Caco-2 (cell line): ENCODE data around the gene ZNF783. TPM values are rescaled to one million over a fixed set of nuclear protein-coding genes. Genes with fewer than 3 reads are reported as not detected.

Experiments used
- BruUV-seq: library from RNA; stranded (reverse); fragments of 400-500 nt; replicated peaks from 2 replicates; lab custom pipeline; 2021; lab: Mats Ljungman, UMichigan
- CTCF ChIA-PET: fragments of 300-600 bp; sonication (Branson Sonifier 250); formaldehyde crosslinking; loops from one replicate; lab custom pipeline; 2022; ENCODE audit warnings: antibody characterized with exemption; lab: Charles Lee
- POLR2A ChIA-PET: fragments of 300-600 bp; sonication (Branson Sonifier 250); formaldehyde crosslinking; loops from one replicate; lab custom pipeline; 2022; ENCODE audit warnings: antibody characterized with exemption; lab: Charles Lee
- DNase-seq, 2 experiments: peaks; one replicate each; pipeline versions ENCODE4 v3.0.0 to v3.0.0-alpha.2; 2020 to 2022
- H3K27me3 ChIP-seq: replicated peaks from 2 replicates; pipeline ENCODE4 v1.6.0; 2011; ENCODE audit warnings: low read length; ENCODE audit not compliant: control insufficient read depth, insufficient read depth
- H3K36me3 ChIP-seq: 2 replicates; pipeline ENCODE4 v1.5.1; 2011; ENCODE audit warnings: low read length; ENCODE audit not compliant: control insufficient read depth, insufficient read depth
- H3K4me1 ChIP-seq: fragments of 250-450 bp; sonication (Bioruptor Pico); 2 replicates; pipeline ENCODE4 v1.5.1; 2020; ENCODE audit warnings: mild to moderate bottlenecking
- H3K4me3 ChIP-seq: 2 replicates; pipeline ENCODE4 v1.5.1; 2011; ENCODE audit warnings: low read depth, mild to moderate bottlenecking, control low read depth, low read length
- H3K9me3 ChIP-seq: fragments of 250-450 bp; sonication (Bioruptor Pico); 2 replicates; pipeline ENCODE4 v1.5.1; 2020; ENCODE audit warnings: mild to moderate bottlenecking, moderate library complexity
- H3K27ac Mint-ChIP-seq: one replicate; pipeline ENCODE4 v1.8.0; 2022; ENCODE audit warnings: mixed read lengths; ENCODE audit not compliant: unreplicated experiment
- H3K27me3 Mint-ChIP-seq: one replicate; pipeline ENCODE4 v1.8.0; 2022; ENCODE audit warnings: mixed read lengths; ENCODE audit not compliant: insufficient read depth, unreplicated experiment
- H3K36me3 Mint-ChIP-seq: one replicate; pipeline ENCODE4 v1.8.0; 2022; ENCODE audit warnings: mild to moderate bottlenecking, mixed read lengths; ENCODE audit not compliant: insufficient read depth, unreplicated experiment
- H3K4me1 Mint-ChIP-seq: one replicate; pipeline ENCODE4 v1.8.0; 2022; ENCODE audit warnings: low read depth, mixed read lengths; ENCODE audit not compliant: unreplicated experiment
- H3K4me3 Mint-ChIP-seq: one replicate; pipeline ENCODE4 v1.8.0; 2022; ENCODE audit warnings: mild to moderate bottlenecking, moderate library complexity, mixed read lengths; ENCODE audit not compliant: unreplicated experiment
- H3K9me3 Mint-ChIP-seq: one replicate; pipeline ENCODE4 v1.8.0; 2022; ENCODE audit warnings: mixed read lengths; ENCODE audit not compliant: unreplicated experiment
- CTCF ChIP-seq, 2 experiments: fragments of 200-600 bp in 1 of 2; IDR thresholded peaks; 1 replicate in 1 of 2; 2 replicates in 1 of 2; pipeline versions ENCODE4 v1.5.1 to v1.8.0; 2011 to 2022; ENCODE audit warnings: antibody characterized with exemption in 1 of 2, control low read depth in 1 of 2, inconsistent platforms in 1 of 2, low read depth in 1 of 2, low read length in 1 of 2, mild to moderate bottlenecking in 1 of 2, moderate library complexity in 1 of 2; ENCODE audit not compliant: insufficient read depth in 1 of 2, severe bottlenecking in 1 of 2, unreplicated experiment in 1 of 2
- intact Hi-C: fragments of 100-400 bp; cut with micrococcal nuclease; formaldehyde crosslinking; loops from one replicate; pipeline ENCODE4 v1.10.0; 2022; ENCODE audit not compliant: unreplicated experiment
- total RNA-seq: library from RNA; stranded (reverse); gene quantifications from 2 replicates; pipeline ENCODE4 v1.2.3, GENCODE V29; 2022

The ZNF783 gene
- total RNA-seq, 1 experiment from 2014 or later, result 27.3 TPM

DNA sequence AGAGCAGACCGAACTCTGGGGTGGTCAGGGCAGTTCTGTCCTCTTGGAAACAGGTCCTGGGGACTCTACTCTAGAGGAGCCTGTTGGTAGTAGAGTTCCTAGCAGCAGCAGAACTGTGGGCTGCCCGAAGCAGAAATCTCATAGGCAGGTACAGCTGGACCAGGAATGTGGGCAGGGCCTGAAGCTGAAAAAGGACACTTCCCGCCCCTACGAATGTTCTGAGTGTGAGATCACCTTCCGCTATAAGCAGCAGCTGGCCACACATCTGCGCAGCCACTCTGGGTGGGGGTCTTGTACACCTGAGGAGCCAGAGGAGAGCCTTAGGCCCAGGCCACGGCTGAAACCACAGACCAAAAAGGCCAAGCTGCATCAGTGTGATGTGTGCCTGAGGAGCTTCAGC is 8.3 kb upstream of the ZNF783 start:
- Histone ChIP-seq H3K36me3 (peaks cover 2% of the 10 kb centered on the region), H3K4me1 (no peaks in the 10 kb centered on the region), H3K4me3 (no peak overlapping the region), H3K9me3 (no peaks in the 10 kb centered on the region), H3K27me3 (no peaks in the 10 kb centered on the region)
- no peak for DNase-seq
- Mint-ChIP-seq H3K9me3 (no peaks in the 10 kb centered on the region), H3K4me3 (no peak overlapping the region), H3K27ac (no peak overlapping the region), H3K27me3 (no peaks in the 10 kb centered on the region), H3K4me1 (no peaks in the 10 kb centered on the region), H3K36me3 (peaks cover 10% of the 10 kb centered on the region)
- intact Hi-C loops, result no loop called here
- no TSS peak for BruUV-seq
- TF ChIP-seq CTCF (IDR thresholded peaks at IDR 0.05; ENCODE audit: insufficient read depth in 1 of 2, low read depth in 1 of 2, low read length in 1 of 2, severe bottlenecking in 1 of 2, unreplicated experiment in 1 of 2), result no peak
- ChIA-PET POLR2A (no interaction called here), CTCF (no interaction called here)

- no peak overlapping the region for H3K4me3 ChIP-seq
- Mint-ChIP-seq H3K9me3 (no peaks in the 10 kb centered on the region), H3K4me3 (no peak overlapping the region), H3K27me3 (no peaks in the 10 kb centered on the region), H3K27ac (no peak overlapping the region), H3K36me3 (peaks cover 10% of the 10 kb centered on the region), H3K4me1 (no peaks in the 10 kb centered on the region)
- POLR2A ChIA-PET, result no interaction called here
- BruUV-seq, result no TSS peak
- no peaks in the 10 kb centered on the region for H3K4me1 ChIP-seq
- intact Hi-C loops, result no loop called here
- H3K9me3 ChIP-seq, result no peaks in the 10 kb centered on the region
- no peak for TF ChIP-seq CTCF (IDR thresholded peaks at IDR 0.05; ENCODE audit: insufficient read depth in 1 of 2, low read depth in 1 of 2, low read length in 1 of 2, severe bottlenecking in 1 of 2, unreplicated experiment in 1 of 2)
- CTCF ChIA-PET, result no interaction called here
- DNase-seq, result no peak
- H3K36me3 ChIP-seq, result peaks cover 2% of the 10 kb centered on the region
- no peaks in the 10 kb centered on the region for H3K27me3 ChIP-seq
Measured at GRCh38 chr7:149254181-149254858, 7.7 kb upstream of the ZNF783 start.

DNA sequence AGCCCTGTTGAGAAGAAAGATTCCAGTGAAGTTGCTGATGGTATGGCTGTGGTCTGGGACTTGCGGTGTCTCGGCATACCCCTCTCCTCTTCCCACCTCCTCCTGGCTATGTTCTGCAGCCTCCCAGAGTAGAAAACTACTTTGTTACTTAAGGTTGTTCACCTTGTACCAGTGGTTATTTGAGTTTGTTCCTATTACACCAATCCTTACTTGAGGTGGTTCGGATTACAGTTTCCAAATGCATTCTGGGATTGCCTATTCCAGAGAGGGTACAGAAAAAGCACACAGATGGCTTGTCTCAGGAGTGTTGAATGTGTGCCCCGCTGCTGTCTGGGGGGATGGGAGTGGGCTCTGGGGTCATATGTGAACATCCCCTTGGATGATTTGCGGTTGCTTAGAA is 6.8 kb upstream of the ZNF783 start:
- Histone ChIP-seq H3K36me3 (peaks cover 2% of the 10 kb centered on the region), H3K4me3 (no peak overlapping the region), H3K9me3 (no peaks in the 10 kb centered on the region), H3K4me1 (no peaks in the 10 kb centered on the region), H3K27me3 (no peaks in the 10 kb centered on the region)
- Mint-ChIP-seq H3K4me1 (no peaks in the 10 kb centered on the region), H3K27me3 (no peaks in the 10 kb centered on the region), H3K4me3 (no peak overlapping the region), H3K36me3 (peaks cover 8% of the 10 kb centered on the region), H3K27ac (no peak overlapping the region), H3K9me3 (no peaks in the 10 kb centered on the region)
- no TSS peak for BruUV-seq
- DNase-seq, result no peak
- ChIA-PET CTCF (no interaction called here), POLR2A (no interaction called here)
- no peak for TF ChIP-seq CTCF (IDR thresholded peaks at IDR 0.05; ENCODE audit: insufficient read depth in 1 of 2, low read depth in 1 of 2, low read length in 1 of 2, severe bottlenecking in 1 of 2, unreplicated experiment in 1 of 2)
- intact Hi-C loops, result no loop called here
